ENCODE measurements around the gene LTBR.
"Not testable (repeated sequence)": the region's sequence is repeated elsewhere in the genome, so short reads cannot be mapped to it uniquely, and the experiment has no call there.

Gene LTBR

GRCh38 chr12:6383572-6384498 is at the start of gene LTBR:
LTBR (plus strand) TSS chr12:6384162; CDS start chr12:6384359, 197 bp downstream.
- DNase-seq, result peak; percentile 27

- no peak for DNase-seq
These were observed 49.6 kb upstream of the LTBR start for GRCh38 chr12:6334359-6334758.

DNA sequence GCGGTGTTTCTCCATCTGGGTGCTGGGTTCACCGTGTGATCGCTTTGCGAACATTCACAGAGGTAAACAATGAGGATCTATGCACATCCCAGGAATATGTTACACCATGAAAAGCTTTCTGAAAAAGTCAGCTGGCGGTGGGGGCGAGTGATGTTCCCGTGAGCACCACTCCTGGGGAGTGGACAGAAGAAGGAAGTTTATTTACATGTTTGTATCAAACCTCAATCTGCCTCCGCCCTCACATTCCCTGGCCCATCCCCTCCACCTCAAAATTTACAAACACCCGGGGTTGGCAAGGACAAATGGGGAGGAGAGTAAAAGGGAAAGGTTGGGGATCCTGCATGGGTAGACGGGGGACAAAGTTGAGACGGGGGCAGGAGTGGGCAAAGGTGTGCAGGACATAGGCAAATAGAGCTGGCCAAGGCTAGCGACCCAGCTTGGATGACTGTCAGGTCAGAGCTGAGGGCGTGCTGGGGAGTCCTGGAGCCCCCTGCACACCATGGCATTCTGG is 49.0 kb upstream of the LTBR start:
- no peak for DNase-seq

DNA sequence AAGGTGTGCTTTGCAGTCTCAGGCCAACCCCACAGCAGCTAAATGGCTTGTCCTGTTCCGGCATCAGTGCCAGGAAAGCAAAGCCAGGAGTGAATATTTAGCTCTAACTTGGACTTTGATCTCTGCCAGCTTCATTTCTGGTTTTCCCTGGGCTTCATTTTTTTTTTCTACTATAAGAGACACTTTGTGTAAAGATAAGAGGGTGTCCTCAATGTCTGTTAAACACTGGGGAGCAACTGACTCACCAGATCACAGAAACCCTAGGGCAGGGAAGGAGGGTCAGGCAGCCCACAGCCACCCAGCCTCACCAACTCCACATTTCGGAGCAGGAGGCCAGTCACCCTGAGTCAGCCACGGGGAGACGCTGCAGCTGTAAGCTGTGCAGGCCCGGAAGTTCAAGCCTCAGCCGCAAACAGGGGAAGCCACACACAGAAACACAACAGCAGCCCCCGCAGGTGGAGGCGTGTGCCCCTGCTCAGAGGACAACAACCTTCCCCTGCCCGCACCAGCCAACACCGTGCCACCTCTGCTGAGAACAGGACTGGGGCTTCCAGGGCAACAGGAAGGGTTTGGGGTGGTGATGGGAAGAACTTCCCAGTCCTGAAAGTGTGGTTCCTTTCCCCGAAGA is 48.4 kb upstream of the LTBR start:
- DNase-seq, result peak; percentile 86

GRCh38 chr12:6336079-6336888 is 47.7 kb upstream of the LTBR start:
- peak; percentile 54 for DNase-seq

DNA sequence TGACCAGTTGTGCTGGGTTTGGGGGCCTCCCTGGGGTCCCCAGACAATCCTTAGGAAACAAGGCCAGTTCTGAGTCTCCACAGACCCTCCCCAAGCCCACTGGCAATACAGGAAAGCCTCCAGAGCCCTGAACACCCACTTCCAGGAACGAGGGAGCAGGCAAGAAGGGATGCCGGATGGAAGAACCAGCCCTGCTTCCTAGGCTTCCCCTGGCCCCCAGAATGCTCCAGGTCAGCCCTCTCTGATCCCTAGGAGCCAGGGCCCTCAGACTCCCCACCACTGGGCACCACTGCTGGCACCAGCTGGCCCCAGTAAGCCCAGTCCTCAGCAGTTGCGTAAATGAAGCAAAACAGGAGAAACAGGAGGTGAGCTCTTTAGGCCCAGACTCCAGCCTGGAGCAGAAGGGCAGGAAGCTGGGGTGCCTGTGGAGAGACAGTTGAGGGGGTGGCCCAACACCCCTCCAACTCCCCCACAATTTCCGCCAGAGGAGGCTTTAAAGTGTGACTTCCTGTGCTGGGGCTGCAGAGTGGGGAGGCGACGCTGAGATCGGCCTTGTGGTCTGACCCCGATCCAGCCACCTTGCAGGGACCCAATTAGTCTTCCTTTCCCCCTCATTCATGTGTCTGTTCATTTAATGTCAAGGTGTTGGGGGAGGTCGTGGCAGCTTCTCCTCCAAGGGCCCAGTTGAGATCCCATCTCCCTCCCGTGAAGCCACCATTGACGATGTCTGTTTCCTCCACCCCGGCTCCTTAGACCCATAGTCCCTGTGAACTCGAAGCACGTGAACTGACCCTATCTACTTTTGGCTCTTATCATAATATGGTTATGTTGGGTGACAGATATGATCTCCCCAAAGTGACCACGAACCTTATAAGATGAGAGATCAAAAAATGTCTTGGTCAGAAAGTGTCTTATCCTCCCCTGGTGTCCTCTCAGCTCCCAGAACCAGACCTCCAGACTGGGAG is 46.8 kb upstream of the LTBR start:
- DNase-seq, result peak; percentile 75

GRCh38 chr12:6337958-6338433 is 46.0 kb upstream of the LTBR start:
- DNase-seq, result no peak

DNA sequence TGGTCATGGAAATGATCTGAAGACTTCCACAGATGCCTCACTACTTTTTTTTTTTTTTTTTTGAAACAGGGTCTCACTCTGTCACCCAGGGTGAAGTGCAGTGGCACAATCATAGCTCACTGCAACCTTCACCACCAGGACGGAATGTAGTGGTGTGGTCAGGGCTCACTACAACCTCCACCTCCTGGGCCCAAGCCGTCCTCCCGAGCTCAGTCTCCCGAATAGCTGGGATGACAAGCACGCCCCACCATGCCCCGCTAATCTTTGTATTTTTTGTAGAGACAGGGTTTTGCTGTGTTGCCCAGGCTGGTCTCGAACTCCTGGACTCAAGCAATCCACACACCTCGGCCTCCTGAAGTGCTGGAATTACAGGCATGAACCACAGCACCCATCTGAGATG is 45.4 kb upstream of the LTBR start:
- DNase-seq, result not testable (repeated sequence)

- DNase-seq, result no peak
These were observed 45.0 kb upstream of the LTBR start for GRCh38 chr12:6338955-6339354.

- DNase-seq, result peak; percentile 41
These were observed 43.8 kb upstream of the LTBR start for GRCh38 chr12:6340032-6340638.

DNA sequence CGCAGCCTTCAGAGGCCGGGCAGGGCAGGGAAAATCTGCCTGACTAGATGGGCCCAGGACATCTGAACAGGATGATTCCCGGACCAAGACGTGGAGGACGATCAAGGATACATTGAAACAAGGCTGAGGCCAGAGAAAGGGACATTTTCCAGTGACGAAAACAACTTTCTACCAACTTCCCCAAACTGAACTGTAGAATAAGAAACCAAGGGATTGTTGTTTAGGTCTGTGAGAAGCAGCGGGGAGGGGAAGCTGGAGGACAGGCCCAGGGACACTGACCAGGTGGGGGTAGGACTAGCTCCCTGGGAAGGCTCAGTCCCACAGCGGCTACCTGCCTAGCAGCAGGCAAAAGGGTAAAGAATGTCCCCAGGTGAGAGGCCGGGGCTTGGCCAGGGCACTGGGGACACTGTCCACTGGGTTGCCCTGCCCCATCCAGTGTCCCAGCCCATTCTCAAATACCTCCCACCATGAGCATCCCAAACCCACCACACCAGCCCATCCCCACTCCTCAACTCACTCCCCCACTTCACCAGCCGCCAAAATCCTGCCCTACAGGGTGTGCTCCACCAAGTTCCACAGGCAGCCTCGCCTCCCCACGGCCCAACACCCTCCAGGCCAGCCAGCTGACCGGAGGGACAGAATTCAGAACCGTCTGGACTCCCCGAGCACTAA is 43.1 kb upstream of the LTBR start:
- no peak for DNase-seq

GRCh38 chr12:6341417-6342139 is 42.4 kb upstream of the LTBR start, which contains the start of gene TNFRSF1A:
TNFRSF1A (minus strand) TSS chr12:6342076; CDS start chr12:6341814, 262 bp downstream.
- peak; percentile 56 for DNase-seq

DNA sequence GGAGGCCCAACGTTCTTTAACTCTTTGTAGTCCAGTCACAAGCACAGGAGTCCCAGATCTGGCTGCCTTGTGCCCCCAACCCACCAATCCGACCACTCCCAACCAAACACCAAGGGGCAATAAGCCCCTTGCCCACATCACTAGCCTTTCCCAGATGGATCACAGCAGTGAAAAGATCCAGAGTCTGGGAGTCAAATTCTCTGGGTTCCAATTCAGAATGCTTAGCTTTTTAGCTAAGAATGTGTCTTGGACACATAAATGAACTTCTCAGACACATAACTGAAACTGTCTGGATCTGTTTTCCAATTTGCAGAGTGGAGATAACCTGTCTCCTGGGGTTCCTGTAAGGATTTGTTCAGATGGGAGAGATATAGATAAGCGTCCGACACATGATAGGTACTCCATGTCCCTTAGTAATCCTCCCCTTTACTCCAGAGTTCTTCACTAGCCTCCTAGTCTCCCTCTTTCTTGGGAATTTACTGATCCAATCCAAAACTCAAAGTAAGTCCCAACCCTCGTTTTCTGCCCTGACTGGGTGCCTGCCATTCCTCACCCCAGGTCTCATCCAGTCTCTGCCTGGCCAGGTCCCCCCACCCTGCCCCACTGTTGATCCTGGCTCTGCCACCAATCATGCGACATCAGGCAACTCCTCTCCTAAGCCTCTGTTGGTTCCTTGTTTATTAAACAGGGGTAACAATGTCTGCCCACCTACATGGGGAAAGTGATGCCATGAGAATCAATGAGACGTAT is 41.6 kb upstream of the LTBR start:
- DNase-seq, result no peak

DNA sequence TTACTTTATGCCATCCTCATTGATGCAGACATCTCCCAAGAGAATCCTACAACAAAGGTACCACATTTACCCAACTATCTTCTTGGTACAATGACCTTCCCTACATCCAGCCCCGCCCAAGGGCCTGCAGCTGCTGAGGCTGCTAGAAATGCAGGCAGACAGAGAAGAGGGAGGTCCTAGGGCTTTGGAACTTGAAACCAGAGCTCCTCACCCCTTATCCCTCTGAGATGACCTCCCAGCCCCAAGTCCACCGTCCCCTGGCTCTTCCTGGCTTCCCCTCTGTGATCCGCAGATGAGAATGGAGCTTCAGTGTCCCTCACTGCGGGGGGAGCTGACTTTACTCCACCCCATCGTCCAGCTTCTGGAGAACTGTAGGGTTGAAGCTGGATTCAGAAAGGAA is 40.4 kb upstream of the LTBR start:
- DNase-seq, result no peak

DNA sequence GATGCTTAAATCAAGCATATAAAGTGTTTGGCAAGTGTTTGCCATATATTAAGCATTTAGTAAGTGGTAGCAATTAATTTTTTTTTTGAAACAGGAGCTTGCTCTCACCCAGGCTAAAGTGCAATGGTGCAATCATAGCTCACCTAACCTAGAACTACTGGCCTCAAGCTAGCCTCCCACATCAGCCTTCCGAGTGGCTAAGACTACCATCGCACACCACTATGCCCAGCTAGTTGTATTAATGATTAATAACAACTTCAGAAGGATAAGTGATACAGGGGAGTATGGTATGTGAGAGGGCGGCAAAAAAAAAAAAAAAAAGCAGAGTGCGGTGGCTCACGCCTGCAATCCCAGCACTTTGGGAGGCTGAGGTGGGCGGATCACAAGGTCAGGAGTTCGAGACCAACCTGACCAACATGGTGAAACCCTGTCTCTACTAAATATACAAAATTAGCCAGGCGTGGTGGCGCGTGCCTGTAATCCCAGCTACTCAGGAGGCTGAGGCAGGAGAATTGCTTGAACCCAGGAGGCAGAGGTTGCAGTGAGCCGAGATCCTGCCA is 39.8 kb upstream of the LTBR start:
- DNase-seq, result not testable (repeated sequence)

DNA sequence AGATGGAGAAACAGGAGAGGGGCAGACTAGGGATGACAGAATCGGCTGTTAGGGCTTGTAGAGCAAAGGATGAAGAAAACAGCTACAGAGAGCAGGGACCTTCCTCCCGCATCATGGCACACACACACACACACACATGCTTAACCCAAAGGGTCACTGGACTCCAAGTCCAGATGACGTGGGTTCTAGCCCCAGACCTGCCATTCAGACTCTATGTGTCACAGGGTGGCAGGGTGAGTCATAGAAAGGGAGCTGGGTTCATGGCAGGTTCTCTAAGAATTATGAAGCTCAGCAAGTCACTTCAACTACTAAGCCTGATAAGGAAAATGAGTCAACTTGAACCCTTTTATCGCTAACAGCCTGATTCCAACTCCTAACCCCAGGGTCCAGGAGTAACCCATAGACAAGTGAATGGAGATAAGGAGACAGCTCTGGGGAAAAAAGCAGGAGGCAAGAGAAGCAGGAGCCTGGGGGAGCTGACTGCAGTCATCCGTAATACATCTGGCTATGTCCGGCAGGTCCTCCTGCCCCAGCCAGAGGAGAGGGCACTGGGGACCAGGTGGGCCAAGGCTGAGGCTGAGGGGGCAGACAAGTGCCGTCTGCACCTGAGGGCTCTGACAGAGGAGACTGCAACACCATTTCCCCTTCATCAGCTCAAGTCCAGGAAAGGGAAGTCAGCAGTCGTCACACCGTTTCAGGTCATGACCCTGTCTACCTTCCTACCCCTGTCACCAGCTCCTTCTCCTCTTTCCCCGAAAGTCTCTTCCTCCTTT is 38.5 kb upstream of the LTBR start:
- DNase-seq, result no peak

GRCh38 chr12:6346235-6346832 is 37.6 kb upstream of the LTBR start:
- no peak for DNase-seq

- no peak for DNase-seq
These were observed 37.0 kb upstream of the LTBR start for GRCh38 chr12:6346942-6347341.
